ENCODE data around the gene FRMD3. TPM values are rescaled to one million over a fixed set of nuclear protein-coding genes. Genes with fewer than 3 reads are reported as not detected.

FRMD3 gene
- total and polyA plus RNA-seq, 2 donors (not counting 1 experiment from before 2014, with no cell fraction given), result 0.19 to 0.66 TPM

DNA sequence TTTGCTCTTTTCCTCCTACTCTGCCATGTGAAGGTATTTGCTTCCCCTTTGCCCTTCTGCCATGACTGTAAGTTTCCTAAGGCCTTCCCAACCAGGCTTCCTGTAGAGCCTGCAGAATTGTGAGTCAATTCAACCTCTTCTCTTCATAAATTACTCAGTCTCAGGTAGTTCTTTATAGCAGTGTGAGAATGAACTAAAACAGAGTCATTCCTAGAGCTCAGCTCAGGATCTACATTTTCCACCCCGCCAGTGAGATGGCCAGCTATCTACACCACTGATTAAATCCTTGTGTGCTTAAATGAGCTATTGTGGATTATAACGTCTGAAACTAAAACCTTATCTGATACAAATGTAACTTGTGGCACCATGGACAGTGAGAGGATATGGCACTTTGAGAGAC, 55.0 kb downstream of the FRMD3 start:
- Histone ChIP-seq H3K9ac (ENCODE audit: insufficient read depth, low read length) (no peak overlapping the region), H3K27me3 (ENCODE audit: control insufficient read depth, insufficient read depth, low read length) (no peaks in the 10 kb centered on the region), H2AFZ (ENCODE audit: low read length) (no peak overlapping the region), H4K20me1 (ENCODE audit: control insufficient read depth, extremely low read depth, insufficient read depth, low read length) (no peaks in the 10 kb centered on the region), H3K4me1 (ENCODE audit: control insufficient read depth, extremely low read depth, insufficient read depth, low read length) (no peaks in the 10 kb centered on the region), H3K9me3 (ENCODE audit: control insufficient read depth, insufficient read depth, low read depth, low read length) (no peaks in the 10 kb centered on the region), H3K36me3 (ENCODE audit: control insufficient read depth, insufficient read depth, low read length) (no peaks in the 10 kb centered on the region), H3K4me3 (replicated peaks in 1 of 4; ENCODE audit: control extremely low read depth in 1 of 4, insufficient read depth in 1 of 4, low read depth in 3 of 4, low read length in 4 of 4) (no peak overlapping the region), H3K79me2 (ENCODE audit: control insufficient read depth, insufficient read depth, low read length) (no peaks in the 10 kb centered on the region), H3K4me2 (ENCODE audit: extremely low read depth, insufficient read depth, low read length) (no peak overlapping the region), H3K27ac (ENCODE audit: insufficient read depth, low read length) (no peak overlapping the region)
- no peak for DNase-seq (ENCODE audit: low read depth in 2 of 2)
- TF ChIP-seq EZH2 (IDR thresholded peaks at IDR 0.05; ENCODE audit: low read length, missing control alignments), result no peak
- no peak for TF ChIP-seq CTCF (conservative IDR thresholded peaks at IDR 0.05 in 1 of 2, IDR thresholded peaks at IDR 0.05 in 1 of 2; ENCODE audit: low read depth in 1 of 2, low read length in 2 of 2)

GRCh38 chr9:83479765-83480164, 58.4 kb downstream of the FRMD3 start:
- Histone ChIP-seq H4K20me1 (ENCODE audit: control insufficient read depth, extremely low read depth, insufficient read depth, low read length) (no peaks in the 10 kb centered on the region), H3K4me1 (ENCODE audit: control insufficient read depth, extremely low read depth, insufficient read depth, low read length) (no peaks in the 10 kb centered on the region), H3K79me2 (ENCODE audit: control insufficient read depth, insufficient read depth, low read length) (no peaks in the 10 kb centered on the region), H3K27me3 (ENCODE audit: control insufficient read depth, insufficient read depth, low read length) (no peaks in the 10 kb centered on the region), H3K4me3 (replicated peaks in 1 of 4; ENCODE audit: control extremely low read depth in 1 of 4, insufficient read depth in 1 of 4, low read depth in 3 of 4, low read length in 4 of 4) (no peak overlapping the region), H3K9ac (ENCODE audit: insufficient read depth, low read length) (no peak overlapping the region), H3K9me3 (ENCODE audit: control insufficient read depth, insufficient read depth, low read depth, low read length) (no peaks in the 10 kb centered on the region), H3K4me2 (ENCODE audit: extremely low read depth, insufficient read depth, low read length) (no peak overlapping the region), H3K27ac (ENCODE audit: insufficient read depth, low read length) (no peak overlapping the region), H2AFZ (ENCODE audit: low read length) (no peak overlapping the region), H3K36me3 (ENCODE audit: control insufficient read depth, insufficient read depth, low read length) (no peaks in the 10 kb centered on the region)
- TF ChIP-seq CTCF (conservative IDR thresholded peaks at IDR 0.05 in 1 of 2, IDR thresholded peaks at IDR 0.05 in 1 of 2; ENCODE audit: low read depth in 1 of 2, low read length in 2 of 2) (no peak), EZH2 (IDR thresholded peaks at IDR 0.05; ENCODE audit: low read length, missing control alignments) (no peak)
- DNase-seq (ENCODE audit: low read depth in 2 of 2), result no peak

DNA sequence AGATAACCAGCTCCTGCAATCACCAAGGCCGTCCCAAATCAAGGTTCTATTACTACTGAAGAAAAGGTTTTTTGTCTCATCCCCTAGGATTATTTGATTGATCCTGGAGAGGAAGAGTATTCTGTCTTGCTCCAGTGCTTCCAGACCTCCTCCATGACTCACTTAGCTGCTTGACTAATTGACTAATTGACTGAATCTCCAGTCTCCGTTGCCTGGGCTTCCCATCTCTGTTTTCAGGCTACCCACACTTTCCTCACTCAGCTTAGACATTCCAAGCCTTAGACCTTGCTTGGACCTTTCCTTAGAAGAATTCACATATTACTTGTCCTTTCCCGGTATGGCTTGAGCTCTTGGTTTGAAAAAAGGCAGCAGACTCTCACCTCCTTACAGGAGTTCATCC, 60.6 kb downstream of the FRMD3 start:
- Histone ChIP-seq H3K9ac (ENCODE audit: insufficient read depth, low read length) (no peak overlapping the region), H3K36me3 (ENCODE audit: control insufficient read depth, insufficient read depth, low read length) (no peaks in the 10 kb centered on the region), H4K20me1 (ENCODE audit: control insufficient read depth, extremely low read depth, insufficient read depth, low read length) (no peaks in the 10 kb centered on the region), H2AFZ (ENCODE audit: low read length) (no peak overlapping the region), H3K27ac (ENCODE audit: insufficient read depth, low read length) (no peak overlapping the region), H3K27me3 (ENCODE audit: control insufficient read depth, insufficient read depth, low read length) (no peaks in the 10 kb centered on the region), H3K4me2 (ENCODE audit: extremely low read depth, insufficient read depth, low read length) (no peak overlapping the region), H3K9me3 (ENCODE audit: control insufficient read depth, insufficient read depth, low read depth, low read length) (no peaks in the 10 kb centered on the region), H3K79me2 (ENCODE audit: control insufficient read depth, insufficient read depth, low read length) (no peaks in the 10 kb centered on the region), H3K4me3 (replicated peaks in 1 of 4; ENCODE audit: control extremely low read depth in 1 of 4, insufficient read depth in 1 of 4, low read depth in 3 of 4, low read length in 4 of 4) (no peak overlapping the region), H3K4me1 (ENCODE audit: control insufficient read depth, extremely low read depth, insufficient read depth, low read length) (no peaks in the 10 kb centered on the region)
- peak in 1 of 2 donors; percentile 31 for DNase-seq (ENCODE audit: low read depth in 2 of 2)
- no peak for TF ChIP-seq CTCF (conservative IDR thresholded peaks at IDR 0.05 in 1 of 2, IDR thresholded peaks at IDR 0.05 in 1 of 2; ENCODE audit: low read depth in 1 of 2, low read length in 2 of 2)
- TF ChIP-seq EZH2 (IDR thresholded peaks at IDR 0.05; ENCODE audit: low read length, missing control alignments), result no peak

Data from fibroblast of lung (primary cell).